ENCODE results near the gene CXCL5. TPM values are rescaled to one million over a fixed set of nuclear protein-coding genes. Genes with fewer than 3 reads are reported as not detected.

Gene CXCL5
- total RNA-seq, 1 experiment from 2014 or later, result 0.51 TPM

DNA sequence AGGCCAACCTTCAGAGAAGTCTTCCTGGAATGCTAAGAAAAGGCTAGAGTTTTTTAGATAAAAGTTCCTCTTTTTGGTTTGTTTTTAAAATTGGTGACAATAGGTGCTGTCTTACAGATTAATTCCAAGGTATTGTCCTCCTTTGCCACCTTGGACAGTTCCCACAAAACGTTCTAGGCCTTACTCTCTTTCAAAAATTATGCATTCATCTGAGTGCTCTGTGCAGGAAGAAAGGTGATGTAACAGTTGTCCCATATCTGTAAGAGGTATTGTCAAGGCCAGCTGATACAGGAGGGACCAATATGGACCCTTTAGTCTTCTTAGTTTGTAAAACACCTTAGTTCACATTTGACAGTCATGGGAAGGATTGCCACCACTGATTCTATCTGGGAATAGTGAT lies 15.9 kb upstream of the CXCL5 start:
- ChIA-PET CTCF (interaction anchor here (0.6 to 0.7 kb wide), 2 partner anchors 10 to 44 kb away, joined by 3 read pairs; no protein-coding TSS in a partner anchor), POLR2A (interaction anchor here (0.8 kb wide), 1 partner anchor 84 kb away, joined by 3 read pairs; the partner anchor contains the start of gene CXCL2)
- no peaks in the 10 kb centered on the region for H3K36me3 Mint-ChIP-seq (ENCODE audit: insufficient read depth, unreplicated experiment)
- intact Hi-C loops (cut with micrococcal nuclease), result no loop called here
- H3K27ac Mint-ChIP-seq (ENCODE audit: low read depth, unreplicated experiment), result no peak overlapping the region
- no peak overlapping the region for H3K4me3 Mint-ChIP-seq (ENCODE audit: unreplicated experiment)
- no peaks in the 10 kb centered on the region for H3K27me3 Mint-ChIP-seq (ENCODE audit: insufficient read depth, unreplicated experiment)
- BruUV-seq (replicated peaks), result no TSS peak
- DNase-seq (ENCODE audit: unreplicated experiment), result no peak
- H3K4me1 Mint-ChIP-seq (ENCODE audit: insufficient read depth, unreplicated experiment), result peaks cover 7% of the 10 kb centered on the region
- TF ChIP-seq, protein P1, sequence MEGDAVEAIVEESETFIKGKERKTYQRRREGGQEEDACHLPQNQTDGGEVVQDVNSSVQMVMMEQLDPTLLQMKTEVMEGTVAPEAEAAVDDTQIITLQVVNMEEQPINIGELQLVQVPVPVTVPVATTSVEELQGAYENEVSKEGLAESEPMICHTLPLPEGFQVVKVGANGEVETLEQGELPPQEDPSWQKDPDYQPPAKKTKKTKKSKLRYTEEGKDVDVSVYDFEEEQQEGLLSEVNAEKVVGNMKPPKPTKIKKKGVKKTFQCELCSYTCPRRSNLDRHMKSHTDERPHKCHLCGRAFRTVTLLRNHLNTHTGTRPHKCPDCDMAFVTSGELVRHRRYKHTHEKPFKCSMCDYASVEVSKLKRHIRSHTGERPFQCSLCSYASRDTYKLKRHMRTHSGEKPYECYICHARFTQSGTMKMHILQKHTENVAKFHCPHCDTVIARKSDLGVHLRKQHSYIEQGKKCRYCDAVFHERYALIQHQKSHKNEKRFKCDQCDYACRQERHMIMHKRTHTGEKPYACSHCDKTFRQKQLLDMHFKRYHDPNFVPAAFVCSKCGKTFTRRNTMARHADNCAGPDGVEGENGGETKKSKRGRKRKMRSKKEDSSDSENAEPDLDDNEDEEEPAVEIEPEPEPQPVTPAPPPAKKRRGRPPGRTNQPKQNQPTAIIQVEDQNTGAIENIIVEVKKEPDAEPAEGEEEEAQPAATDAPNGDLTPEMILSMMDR (IDR thresholded peaks at IDR 0.05; ENCODE audit: unreplicated experiment), result no peak
- H3K9me3 Mint-ChIP-seq (ENCODE audit: unreplicated experiment), result no peaks in the 10 kb centered on the region

DNA sequence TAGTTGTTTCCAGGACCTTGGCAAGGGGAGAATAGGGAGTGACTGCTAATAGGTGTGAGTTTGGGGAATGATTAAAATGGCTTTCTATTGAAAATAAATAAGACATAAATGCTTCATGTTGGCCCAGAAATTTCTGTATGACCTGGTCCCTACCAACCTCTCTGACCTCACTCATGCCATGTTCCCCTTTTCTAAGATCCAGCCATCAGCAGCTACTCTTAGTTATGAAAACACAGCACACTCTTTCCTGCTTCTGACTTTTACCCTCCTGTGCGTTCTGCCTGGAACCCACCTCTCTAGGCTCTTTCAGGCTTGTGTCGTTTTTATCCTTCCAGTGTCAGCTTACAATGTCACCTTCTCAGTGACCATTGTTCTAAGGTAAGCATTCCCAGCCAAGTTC lies 14.8 kb upstream of the CXCL5 start:
- no peak overlapping the region for H3K4me3 Mint-ChIP-seq (ENCODE audit: unreplicated experiment)
- intact Hi-C loops (cut with micrococcal nuclease), result no loop called here
- no peaks in the 10 kb centered on the region for H3K27me3 Mint-ChIP-seq (ENCODE audit: insufficient read depth, unreplicated experiment)
- TF ChIP-seq, protein P1 (IDR thresholded peaks at IDR 0.05; ENCODE audit: unreplicated experiment), result no peak
- no peaks in the 10 kb centered on the region for H3K36me3 Mint-ChIP-seq (ENCODE audit: insufficient read depth, unreplicated experiment)
- no peak overlapping the region for H3K27ac Mint-ChIP-seq (ENCODE audit: low read depth, unreplicated experiment)
- DNase-seq (ENCODE audit: unreplicated experiment), result no peak
- H3K9me3 Mint-ChIP-seq (ENCODE audit: unreplicated experiment), result no peaks in the 10 kb centered on the region
- BruUV-seq (replicated peaks), result no TSS peak
- ChIA-PET POLR2A (no interaction called here), CTCF (interaction anchor here (0.6 kb wide), 1 partner anchor 86 kb away, joined by 3 read pairs; the partner anchor contains the start of gene CXCL2)
- peaks cover 7% of the 10 kb centered on the region for H3K4me1 Mint-ChIP-seq (ENCODE audit: insufficient read depth, unreplicated experiment)

DNA sequence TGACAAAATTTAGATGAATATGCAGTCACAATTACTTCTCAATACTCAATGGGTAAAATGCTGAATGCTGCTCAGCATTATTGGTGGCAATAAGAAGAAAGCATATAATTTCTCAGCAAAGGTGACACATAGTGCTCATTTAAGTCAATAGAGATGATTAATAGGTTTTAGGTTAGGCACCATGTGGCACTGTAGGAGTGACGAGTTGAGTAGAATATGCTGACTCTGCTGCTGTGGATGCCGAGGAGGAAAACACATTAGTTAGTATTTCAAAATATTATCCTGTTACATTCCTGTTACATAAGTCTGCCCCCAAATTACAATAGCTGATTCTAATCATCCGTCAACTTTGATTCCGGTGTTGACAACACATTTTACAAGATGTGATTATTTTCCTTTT lies 13.7 kb upstream of the CXCL5 start:
- POLR2A ChIA-PET, result no interaction called here
- H3K27ac Mint-ChIP-seq (ENCODE audit: low read depth, unreplicated experiment), result no peak overlapping the region
- no peak for DNase-seq (ENCODE audit: unreplicated experiment)
- CTCF ChIA-PET, result no interaction called here
- no peaks in the 10 kb centered on the region for H3K9me3 Mint-ChIP-seq (ENCODE audit: unreplicated experiment)
- intact Hi-C loops (cut with micrococcal nuclease), result no loop called here
- H3K27me3 Mint-ChIP-seq (ENCODE audit: insufficient read depth, unreplicated experiment), result no peaks in the 10 kb centered on the region
- H3K4me3 Mint-ChIP-seq (ENCODE audit: unreplicated experiment), result no peak overlapping the region
- no TSS peak for BruUV-seq (replicated peaks)
- TF ChIP-seq, protein P1 (IDR thresholded peaks at IDR 0.05; ENCODE audit: unreplicated experiment), result no peak
- no peaks in the 10 kb centered on the region for H3K36me3 Mint-ChIP-seq (ENCODE audit: insufficient read depth, unreplicated experiment)
- H3K4me1 Mint-ChIP-seq (ENCODE audit: insufficient read depth, unreplicated experiment), result peaks cover 7% of the 10 kb centered on the region

DNA sequence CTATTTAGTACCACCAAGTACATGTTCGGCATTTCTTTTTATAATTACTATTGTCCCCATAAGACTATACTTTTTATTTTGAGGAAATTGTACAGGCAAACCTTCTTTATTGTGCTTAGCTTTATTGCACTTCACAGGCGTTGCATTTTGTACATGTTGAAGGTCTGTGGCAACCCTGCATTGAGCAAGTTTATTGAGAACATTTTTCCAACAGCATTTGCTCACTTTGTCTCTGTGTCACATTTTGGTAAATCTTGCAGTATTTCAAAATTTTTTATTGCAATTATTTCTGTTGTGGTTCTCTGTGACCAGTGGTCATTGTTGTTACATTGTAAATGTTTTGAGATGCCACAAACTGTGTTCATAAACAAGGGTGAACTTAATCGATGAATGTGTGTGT lies 10.8 kb upstream of the CXCL5 start:
- peaks cover 9% of the 10 kb centered on the region for H3K4me1 Mint-ChIP-seq (ENCODE audit: insufficient read depth, unreplicated experiment)
- H3K27me3 Mint-ChIP-seq (ENCODE audit: insufficient read depth, unreplicated experiment), result no peaks in the 10 kb centered on the region
- no peak overlapping the region for H3K4me3 Mint-ChIP-seq (ENCODE audit: unreplicated experiment)
- POLR2A ChIA-PET, result no interaction called here
- H3K27ac Mint-ChIP-seq (ENCODE audit: low read depth, unreplicated experiment), result no peak overlapping the region
- no peak for DNase-seq (ENCODE audit: unreplicated experiment)
- intact Hi-C loops (cut with micrococcal nuclease), result no loop called here
- H3K36me3 Mint-ChIP-seq (ENCODE audit: insufficient read depth, unreplicated experiment), result no peaks in the 10 kb centered on the region
- TF ChIP-seq, protein P1 (IDR thresholded peaks at IDR 0.05; ENCODE audit: unreplicated experiment), result no peak
- H3K9me3 Mint-ChIP-seq (ENCODE audit: unreplicated experiment), result no peaks in the 10 kb centered on the region
- no TSS peak for BruUV-seq (replicated peaks)
- CTCF ChIA-PET, result interaction anchor here (0.7 kb wide), 1 partner anchor 145 kb away, joined by 3 read pairs; no protein-coding TSS in a partner anchor
